ENCODE data around the gene NEGR1.
"Not testable (repeated sequence)": the region's sequence is repeated elsewhere in the genome, so short reads cannot be mapped to it uniquely, and the experiment has no call there.

The NEGR1 gene

GRCh38 chr1:71914626-71915025, 367.7 kb downstream of the NEGR1 start:
- no peak for DNase-seq (ENCODE audit: extremely low read depth, low read depth)
- TF ChIP-seq CTCF (IDR thresholded peaks at IDR 0.05; ENCODE audit: low read depth, low read length): no peak

GRCh38 chr1:71908871-71909390, 373.4 kb downstream of the NEGR1 start:
- DNase-seq (ENCODE audit: extremely low read depth, low read depth): no peak

GRCh38 chr1:71908303-71908702, 374.0 kb downstream of the NEGR1 start:
- no peak for DNase-seq (ENCODE audit: extremely low read depth, low read depth)
- TF ChIP-seq CTCF (IDR thresholded peaks at IDR 0.05; ENCODE audit: low read depth, low read length): no peak

More at GRCh38 chr1:71908871-71909390, 373.4 kb downstream of the NEGR1 start:
- no peak for TF ChIP-seq CTCF (IDR thresholded peaks at IDR 0.05; ENCODE audit: low read depth, low read length)

- no peak for DNase-seq (ENCODE audit: extremely low read depth, low read depth)
- no peak for TF ChIP-seq CTCF (IDR thresholded peaks at IDR 0.05; ENCODE audit: low read depth, low read length)
Observed at GRCh38 chr1:71899881-71900280, 382.5 kb downstream of the NEGR1 start.

GRCh38 chr1:71888166-71888565, 394.2 kb downstream of the NEGR1 start:
- not testable (repeated sequence) for DNase-seq (ENCODE audit: extremely low read depth, low read depth)

- TF ChIP-seq CTCF (IDR thresholded peaks at IDR 0.05; ENCODE audit: low read depth, low read length): no peak
- DNase-seq (ENCODE audit: extremely low read depth, low read depth): no peak
Observed at GRCh38 chr1:71885171-71885570, 397.2 kb downstream of the NEGR1 start.

- no peak for DNase-seq (ENCODE audit: extremely low read depth, low read depth)
- no peak for TF ChIP-seq CTCF (IDR thresholded peaks at IDR 0.05; ENCODE audit: low read depth, low read length)
Observed at GRCh38 chr1:71882637-71883036, 399.7 kb downstream of the NEGR1 start.

GRCh38 chr1:71882226-71882625, 400.1 kb downstream of the NEGR1 start:
- TF ChIP-seq CTCF (IDR thresholded peaks at IDR 0.05; ENCODE audit: low read depth, low read length): no peak
- no peak for DNase-seq (ENCODE audit: extremely low read depth, low read depth)
